NCI-H524 (cell line): ENCODE measurements around the gene FAM120AOS.
"Not testable (repeated sequence)": the region's sequence is repeated elsewhere in the genome, so short reads cannot be mapped to it uniquely, and the experiment has no call there.

Experiments
- DNase-seq, 2 experiments: peaks; one replicate each; lab custom pipeline; 2025; lab: John Stamatoyannopoulos, UW

FAM120AOS gene

GRCh38 chr9:93467062-93467416 lies 13.7 kb upstream of the FAM120AOS start:
- DNase-seq: no peak

DNA sequence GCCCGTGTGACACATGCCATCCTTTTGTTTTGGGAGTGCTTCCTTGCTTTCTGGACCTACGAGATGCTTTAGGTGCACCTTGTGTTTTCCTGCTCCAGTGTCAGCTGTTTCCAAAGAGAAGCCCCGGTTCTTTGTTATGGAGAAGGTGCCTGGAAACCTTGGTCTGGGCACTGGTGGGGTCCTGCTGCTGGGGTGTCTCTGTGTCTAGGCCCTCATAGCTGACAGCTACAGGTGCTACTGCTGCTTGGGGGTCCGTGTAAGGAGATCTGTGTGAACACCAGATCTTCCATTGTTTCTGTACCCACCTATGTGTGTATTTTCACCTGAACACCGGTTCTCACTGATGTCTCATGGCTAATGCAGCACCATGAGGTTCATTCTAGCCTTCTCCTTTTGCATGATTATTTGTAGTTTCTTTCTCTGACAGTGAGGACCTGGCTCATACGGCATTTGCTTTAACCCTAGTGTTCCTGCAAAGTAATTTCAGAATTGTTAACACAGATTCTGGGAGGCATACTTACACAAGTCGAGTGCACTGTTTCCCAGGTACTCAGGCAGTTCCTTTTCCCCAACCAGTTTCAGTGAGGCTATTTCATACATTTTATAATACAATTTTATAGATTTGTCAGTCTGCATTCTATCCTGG lies 13.2 kb upstream of the FAM120AOS start:
- DNase-seq: no peak

- DNase-seq: no peak
Measured at GRCh38 chr9:93465855-93466254, 12.5 kb upstream of the FAM120AOS start.

- DNase-seq: no peak
Measured at GRCh38 chr9:93464876-93465275, 11.5 kb upstream of the FAM120AOS start.

DNA sequence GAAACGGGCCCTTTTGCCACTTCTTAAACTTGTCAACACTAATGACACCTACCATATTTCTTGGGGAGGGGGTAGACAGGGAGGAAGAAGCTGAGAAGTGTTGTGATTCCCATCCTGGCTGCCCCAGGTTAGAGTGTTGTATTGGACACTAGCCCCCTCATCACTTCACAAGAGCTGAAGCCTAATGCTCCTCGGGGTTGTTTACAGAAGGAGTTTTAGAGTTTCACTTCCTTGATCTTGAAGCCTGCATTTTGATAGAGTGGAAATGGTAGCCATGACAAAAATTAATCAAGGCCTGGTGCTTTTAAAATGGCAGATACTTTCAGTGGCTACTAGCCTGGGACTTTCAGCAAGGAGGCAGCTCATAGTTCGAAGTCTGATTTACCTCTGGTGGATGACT lies 11.0 kb upstream of the FAM120AOS start:
- DNase-seq: no peak

DNA sequence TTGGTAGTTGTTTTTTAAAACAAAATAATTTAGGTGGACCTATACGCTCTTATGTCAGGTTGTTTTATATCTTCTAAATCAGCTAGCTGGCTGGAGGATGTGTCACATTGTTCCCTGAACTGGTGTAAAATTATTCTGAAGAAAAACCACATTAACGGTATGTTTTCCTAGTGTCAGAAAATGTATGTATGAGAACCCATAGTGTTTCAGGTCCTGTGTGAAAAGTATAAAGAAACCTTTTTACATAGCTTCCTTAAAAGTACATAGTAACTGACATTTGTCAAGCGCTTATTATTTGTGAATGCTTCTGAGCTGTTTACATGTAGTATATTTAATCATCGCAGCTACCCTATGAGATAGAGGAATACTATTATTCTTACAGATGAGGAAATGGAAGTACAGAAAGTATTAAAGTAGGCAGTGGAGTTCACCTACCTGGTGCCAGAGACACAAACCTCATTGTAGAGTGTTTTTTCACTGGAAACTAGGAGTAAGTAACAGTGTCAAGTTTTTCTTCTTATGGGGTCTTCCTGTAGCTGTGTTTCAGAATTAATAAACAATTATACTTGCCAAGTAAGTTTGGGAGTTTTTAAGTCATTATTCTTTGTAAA lies 10.4 kb upstream of the FAM120AOS start:
- no peak for DNase-seq

GRCh38 chr9:93461821-93462220 lies 8.4 kb upstream of the FAM120AOS start:
- DNase-seq: no peak

- DNase-seq: no peak
Measured at GRCh38 chr9:93461414-93461743, 8.0 kb upstream of the FAM120AOS start.

DNA sequence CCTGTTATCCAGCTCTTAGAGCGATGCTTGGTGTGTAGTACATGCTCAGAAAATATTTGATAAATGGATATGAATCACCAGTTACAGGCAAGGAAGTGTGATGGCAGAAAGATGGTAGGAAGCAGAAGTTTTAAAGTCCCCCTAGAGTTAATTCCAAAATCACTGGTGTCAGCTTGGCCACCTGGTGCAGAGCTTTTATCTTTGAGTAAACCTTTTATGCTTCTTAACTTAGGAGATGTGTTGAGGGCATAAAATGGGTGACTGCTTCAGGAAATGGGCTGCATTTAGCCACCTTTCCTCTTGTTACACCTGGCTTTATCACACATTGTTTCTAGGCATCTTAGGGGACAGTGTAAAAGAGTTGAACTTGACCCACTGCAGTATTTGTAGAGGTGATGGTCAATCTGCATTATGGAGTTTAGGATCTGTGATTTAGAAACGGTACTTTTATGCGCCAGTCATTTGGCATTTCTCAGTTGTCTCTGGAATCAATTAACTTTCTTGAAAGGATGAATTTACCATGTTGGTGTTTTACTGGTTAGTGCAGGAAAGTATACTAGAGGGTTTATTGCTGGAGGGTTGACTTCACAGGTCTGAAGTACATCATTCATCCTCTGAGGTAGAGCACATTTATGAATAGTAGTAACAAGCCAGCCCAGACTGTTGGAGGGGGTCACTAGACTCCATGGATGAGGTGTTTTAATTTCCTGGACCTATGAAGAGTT lies 7.5 kb upstream of the FAM120AOS start:
- no peak for DNase-seq

DNA sequence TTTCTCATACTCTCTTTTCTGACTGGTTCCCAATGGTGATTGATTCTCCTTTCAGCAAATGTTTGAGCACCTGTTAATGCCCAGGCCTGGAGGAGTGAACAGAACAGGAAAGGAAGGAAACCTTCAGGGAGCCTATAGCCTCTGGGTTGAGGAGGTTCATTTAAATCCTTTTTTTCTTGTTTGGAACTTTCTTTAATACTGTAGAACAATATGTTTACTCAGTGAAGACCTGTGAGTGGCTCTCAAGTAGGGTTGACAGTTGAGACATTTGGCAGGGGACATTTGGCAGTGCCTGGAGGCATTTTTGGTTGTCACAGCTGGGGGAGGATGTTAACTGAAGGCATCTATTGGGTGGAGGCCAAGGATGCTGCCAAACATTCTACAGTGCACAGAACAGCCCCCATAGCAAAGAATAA lies 6.1 kb upstream of the FAM120AOS start:
- DNase-seq: no peak

- no peak for DNase-seq
Measured at GRCh38 chr9:93458712-93459111, 5.3 kb upstream of the FAM120AOS start.

DNA sequence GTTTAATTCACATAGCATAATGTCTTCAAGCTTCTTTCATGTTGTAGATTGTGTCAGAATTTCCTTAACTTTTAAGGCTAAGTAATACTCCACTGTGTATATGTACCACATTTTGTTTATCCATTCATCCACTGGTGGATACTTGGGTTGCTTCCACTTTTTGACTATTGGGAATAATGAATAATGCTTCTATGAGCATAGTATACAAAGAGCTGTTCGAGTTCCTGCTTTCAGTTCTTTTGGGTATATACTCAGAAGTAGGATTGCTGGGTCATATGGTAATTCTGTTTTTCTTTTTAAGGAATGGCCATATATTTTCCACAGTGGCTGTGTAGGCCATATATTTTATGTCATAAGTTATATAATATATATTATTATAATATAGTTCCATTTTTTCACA lies 3.6 kb upstream of the FAM120AOS start:
- DNase-seq: no peak

DNA sequence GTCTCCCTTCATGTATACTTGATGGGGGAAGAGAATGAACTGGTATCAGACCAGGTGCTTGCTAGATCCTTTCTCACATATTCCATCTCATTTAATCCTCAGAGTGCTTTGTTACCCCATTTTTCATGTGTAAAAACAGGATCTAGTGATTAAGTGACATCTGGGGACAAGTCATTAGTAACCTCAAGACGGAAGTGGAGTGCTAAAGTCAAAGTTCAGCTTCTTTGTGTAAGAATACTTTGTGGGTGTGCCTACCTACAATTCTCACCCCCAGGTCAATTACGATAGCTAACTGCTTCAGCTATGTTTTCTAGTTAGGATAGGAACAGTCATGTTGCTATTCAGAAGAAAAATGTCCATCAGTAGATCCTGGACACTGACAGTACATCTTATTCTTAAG lies 3.1 kb upstream of the FAM120AOS start:
- no peak for DNase-seq

DNA sequence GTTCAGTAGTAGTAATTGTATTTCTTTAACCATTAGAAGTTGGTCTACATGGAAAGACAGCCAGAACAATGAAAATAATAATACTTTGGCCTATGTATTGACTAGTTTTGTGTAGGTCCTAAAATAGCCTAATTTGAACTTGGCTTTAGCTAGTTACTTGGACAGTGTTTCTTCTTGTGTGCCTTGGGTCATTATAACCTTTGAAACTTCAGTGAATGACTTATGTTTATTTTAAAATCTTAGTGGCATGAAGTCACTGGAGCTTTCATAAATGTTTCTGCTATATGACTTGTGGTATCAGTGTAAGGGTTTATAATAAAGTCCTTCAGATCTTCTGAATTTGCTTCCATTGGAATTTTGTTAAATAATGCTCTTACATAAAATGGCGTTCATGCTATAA lies 2.6 kb upstream of the FAM120AOS start:
- DNase-seq: no peak

DNA sequence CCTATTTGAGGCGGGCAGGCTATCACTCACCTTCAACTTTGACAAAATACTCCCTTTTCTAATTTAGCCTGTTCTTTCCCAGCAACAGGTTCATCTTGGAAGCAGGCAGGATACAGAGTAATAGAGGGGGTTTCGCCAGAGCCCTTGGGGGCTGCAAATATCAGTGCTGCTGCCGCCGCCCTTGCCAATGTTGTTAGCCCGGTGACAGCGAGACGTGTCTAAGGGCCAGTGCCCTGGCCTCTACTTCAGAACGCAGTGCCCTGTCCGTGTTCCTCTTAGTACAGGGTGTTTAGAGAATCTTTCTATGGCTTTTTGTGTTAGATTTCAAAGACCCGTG lies 703 bp downstream of the FAM120AOS start:
- DNase-seq: no peak

DNA sequence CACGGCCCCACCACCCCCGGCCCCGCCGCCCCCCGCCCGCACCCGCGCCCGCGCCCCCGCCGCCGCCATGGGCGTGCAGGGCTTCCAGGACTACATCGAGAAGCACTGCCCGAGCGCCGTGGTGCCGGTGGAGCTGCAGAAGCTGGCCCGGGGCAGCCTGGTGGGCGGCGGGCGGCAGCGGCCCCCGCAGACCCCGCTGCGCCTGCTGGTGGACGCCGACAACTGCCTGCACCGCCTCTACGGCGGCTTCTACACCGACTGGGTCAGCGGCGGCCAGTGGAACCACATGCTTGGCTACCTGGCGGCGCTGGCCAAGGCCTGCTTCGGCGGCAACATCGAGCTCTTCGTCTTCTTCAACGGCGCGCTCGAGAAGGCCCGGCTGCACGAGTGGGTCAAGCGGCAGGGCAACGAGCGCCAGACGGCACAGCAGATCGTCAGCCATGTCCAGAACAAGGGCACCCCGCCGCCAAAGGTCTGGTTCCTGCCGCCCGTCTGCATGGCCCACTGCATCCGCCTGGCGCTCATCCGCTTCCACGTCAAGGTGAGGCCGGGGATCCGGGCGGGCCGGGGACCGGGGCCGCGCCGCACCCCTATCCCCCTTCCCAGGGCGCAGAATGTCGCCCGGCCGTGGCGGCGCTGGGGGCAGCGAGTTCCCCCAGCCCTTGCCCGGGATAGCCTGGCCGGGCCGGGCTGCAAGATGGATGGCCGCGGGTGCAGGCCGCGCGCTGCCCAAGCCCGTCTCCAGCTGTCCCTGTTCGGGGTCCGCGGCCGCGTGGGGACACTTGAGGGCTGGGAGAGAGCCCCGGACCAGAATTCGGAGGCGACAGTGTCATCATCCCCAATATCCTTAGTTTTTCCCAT lies 1.3 kb downstream of the FAM120AOS start:
- peak in 1 of 2 experiments; percentile 53 for DNase-seq

DNA sequence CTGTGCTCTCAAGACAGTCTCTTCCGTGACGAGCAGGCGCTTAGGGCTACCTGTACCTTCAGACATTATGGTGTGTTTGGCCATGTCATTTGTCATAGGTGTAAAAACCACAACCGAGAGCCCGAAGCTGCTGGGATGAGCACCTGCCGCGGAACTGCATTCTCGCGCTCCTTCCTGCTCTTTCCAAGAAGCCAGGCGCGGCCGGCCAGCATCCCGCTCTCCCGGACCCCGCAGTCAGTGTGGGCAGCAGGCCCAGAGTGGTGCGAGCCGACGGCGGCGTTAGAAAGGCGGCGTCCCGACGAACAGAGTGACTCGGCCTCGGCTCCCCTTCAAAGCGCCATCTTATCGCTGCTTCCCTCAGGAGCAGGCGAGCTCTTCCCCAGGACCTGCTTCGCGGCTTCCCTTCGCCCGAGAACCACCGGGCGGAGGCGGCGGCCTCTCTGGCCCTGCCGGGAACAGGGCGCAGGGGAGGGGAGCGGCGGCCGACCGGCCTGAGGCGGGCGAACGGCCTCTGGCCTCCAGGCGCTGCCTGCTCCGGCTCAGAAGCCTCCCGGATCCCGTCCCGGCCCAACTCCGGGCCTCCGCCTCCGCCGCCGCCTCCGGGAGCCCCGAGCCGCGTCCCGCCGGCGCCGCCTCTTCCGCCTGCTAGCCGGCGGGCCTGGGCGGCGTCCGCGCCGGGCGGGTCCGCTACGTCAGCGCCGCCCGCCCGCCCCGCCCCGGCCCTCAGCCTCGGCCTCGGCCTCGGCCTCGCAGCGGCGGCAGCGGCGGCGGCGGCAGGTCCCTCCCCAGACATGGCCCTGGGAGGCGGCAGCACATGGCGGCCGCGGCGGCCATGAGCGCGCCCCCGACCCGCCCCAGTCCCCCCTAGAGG lies 2.2 kb downstream of the FAM120AOS start, which contains the start of gene FAM120A:
FAM120A (plus strand) TSS at position 741 of the 871 bp plus-strand sequence. CDS start 231 bp downstream, outside the sequence.
- peak; percentile 35 to 73 for DNase-seq

DNA sequence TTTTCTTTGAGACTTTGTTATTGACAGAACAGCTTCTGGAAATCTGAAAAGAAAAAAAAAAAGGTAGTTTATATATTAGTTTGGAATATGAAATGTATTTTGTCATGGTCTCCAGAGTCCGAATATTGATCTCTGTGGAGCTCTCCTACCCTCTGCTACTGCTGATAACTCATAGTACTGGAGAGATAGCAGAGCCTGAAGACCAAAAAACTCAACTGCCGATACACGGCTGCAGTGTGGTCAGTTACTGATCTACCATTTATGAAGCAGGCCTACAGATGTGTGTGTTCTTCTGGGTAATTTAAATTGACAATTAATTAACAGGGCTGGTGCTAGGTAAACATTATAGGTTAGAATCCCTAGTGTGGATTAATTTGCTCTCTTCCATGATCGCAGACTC lies 5.7 kb downstream of the FAM120AOS start:
- DNase-seq: no peak

DNA sequence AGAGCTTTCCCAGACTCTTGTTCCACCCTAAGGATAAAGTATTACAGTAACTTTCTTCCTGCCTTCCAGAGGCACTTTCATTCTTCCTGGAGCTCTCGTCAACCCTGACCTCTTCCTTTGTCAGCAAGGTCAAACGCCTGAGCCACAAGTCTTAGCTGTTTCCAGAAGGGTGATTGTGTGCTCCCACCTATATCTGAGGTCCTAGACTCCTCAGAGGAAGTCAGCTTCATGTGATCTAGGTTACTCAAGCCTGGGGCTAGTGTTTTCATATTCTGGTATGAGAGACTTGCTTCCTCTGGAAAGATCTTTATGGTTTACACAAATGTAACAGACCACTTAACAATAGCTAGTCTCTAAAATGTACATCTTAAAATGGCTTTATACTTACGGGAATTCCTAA lies 7.3 kb downstream of the FAM120AOS start:
- no peak for DNase-seq

- DNase-seq: no peak
Measured at GRCh38 chr9:93440896-93441580, 12.3 kb downstream of the FAM120AOS start.

DNA sequence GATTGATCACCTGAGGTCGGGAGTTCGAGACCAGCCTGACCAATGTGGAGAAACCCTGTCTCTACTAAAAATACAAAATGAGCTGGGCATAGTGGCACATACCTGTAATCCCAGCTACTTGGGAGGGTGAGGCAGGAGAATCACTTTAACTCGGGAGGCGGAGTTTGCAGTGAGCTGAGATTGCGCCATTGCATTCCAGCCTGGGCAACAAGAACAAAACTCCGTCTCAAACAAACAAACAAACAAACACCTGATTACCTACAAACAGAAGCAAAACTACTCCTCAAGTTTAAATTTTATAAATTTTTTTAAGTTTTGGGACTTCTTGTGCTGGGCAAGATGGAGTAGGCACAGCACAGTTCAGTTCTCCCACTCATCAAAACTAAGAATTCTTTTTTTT lies 14.1 kb downstream of the FAM120AOS start:
- not testable (repeated sequence) for DNase-seq
